HepG2 (cell line): Measurements from ENCODE around the gene RTKN2. TPM values are rescaled to one million over a fixed set of nuclear protein-coding genes. Genes with fewer than 3 reads are reported as not detected.
A peak's percentile ranks its signal among the peaks of the same experiment; 100 is the strongest.

Source experiments
- HOMEZ ChIP-seq: IDR thresholded peaks from 2 replicates; pipeline ENCODE4 v1.6.1; 2016; ENCODE audit warnings: low read depth
- IRF2 ChIP-seq: IDR thresholded peaks from 2 replicates; pipeline ENCODE4 v1.6.1; 2018; ENCODE audit warnings: missing genetic modification reagents, missing compliant biosample characterization
- MED13 ChIP-seq: sonication (generic); formaldehyde crosslinking; IDR thresholded peaks from 2 replicates; pipeline ENCODE4 v1.5.0; 2020; ENCODE audit warnings: missing genetic modification reagents
- NFYC ChIP-seq: IDR thresholded peaks from 2 replicates; pipeline ENCODE4 v1.6.1; 2016; ENCODE audit warnings: missing genetic modification reagents, missing compliant biosample characterization
- PCBP1 ChIP-seq: fragments of 200-400 bp; formaldehyde crosslinking; IDR thresholded peaks from 2 replicates; pipeline ENCODE4 v1.6.1; 2017; ENCODE audit warnings: mild to moderate bottlenecking, low read depth, low read length, borderline replicate concordance
- PHF20 ChIP-seq: sonication (generic); formaldehyde crosslinking; IDR thresholded peaks from 2 replicates; pipeline ENCODE4 v1.5.0; 2020; ENCODE audit warnings: mild to moderate bottlenecking, missing genetic modification reagents
- PHF21A ChIP-seq: sonication (generic); formaldehyde crosslinking; IDR thresholded peaks from 2 replicates; pipeline ENCODE4 v1.5.0; 2020; ENCODE audit warnings: mild to moderate bottlenecking, missing genetic modification reagents
- RXRB ChIP-seq: IDR thresholded peaks from 2 replicates; pipeline ENCODE4 v1.6.1; 2016; ENCODE audit warnings: borderline replicate concordance, missing genetic modification reagents, missing compliant biosample characterization
- SAFB2 ChIP-seq: sonication (generic); formaldehyde crosslinking; IDR thresholded peaks from 2 replicates; pipeline ENCODE4 v1.5.1; 2020; ENCODE audit warnings: missing genetic modification reagents, low read depth, mild to moderate bottlenecking, borderline replicate concordance
- SALL1 ChIP-seq: sonication (generic); formaldehyde crosslinking; IDR thresholded peaks from 2 replicates; pipeline ENCODE4 v1.8.0; 2022; ENCODE audit warnings: mild to moderate bottlenecking, missing genetic modification reagents
- SAP130 ChIP-seq: IDR thresholded peaks from 2 replicates; pipeline ENCODE4 v1.6.1; 2016; ENCODE audit warnings: low read depth
- SMC3 ChIP-seq: IDR thresholded peaks from 2 replicates; pipeline ENCODE4 v1.6.1; 2011; ENCODE audit warnings: low read length, improper control_type of control experiment
- SOX6 ChIP-seq, 2 experiments: fragments of 450-650 bp in 1 of 2; sonication (generic) in 1 of 2; formaldehyde crosslinking in 1 of 2; IDR thresholded peaks; 2 replicates each; pipeline versions ENCODE4 v1.4.0 to v1.6.1; 2017 to 2020; ENCODE audit warnings: antibody characterized with exemption in 1 of 2, mild to moderate bottlenecking in 1 of 2, missing genetic modification reagents in 1 of 2
- SSRP1 ChIP-seq: IDR thresholded peaks from 2 replicates; pipeline ENCODE4 v1.6.1; 2016; ENCODE audit warnings: control low read depth
- THAP11 ChIP-seq: IDR thresholded peaks from 2 replicates; pipeline ENCODE4 v1.6.1; 2016; ENCODE audit warnings: missing biosample characterization, missing genetic modification reagents
- ZMYM4 ChIP-seq: sonication (generic); formaldehyde crosslinking; IDR thresholded peaks from 2 replicates; pipeline ENCODE4 v1.8.1; 2023; ENCODE audit warnings: mild to moderate bottlenecking, missing genetic modification reagents
- ZNF205 ChIP-seq: IDR thresholded peaks from 2 replicates; pipeline ENCODE4 v1.6.1; 2018; ENCODE audit warnings: missing biosample characterization, missing genetic modification reagents
- ZNF234 ChIP-seq: sonication (generic); formaldehyde crosslinking; conservative IDR thresholded peaks from 2 replicates; pipeline ENCODE4 v1.5.1; 2020; ENCODE audit warnings: mild to moderate bottlenecking, missing genetic modification reagents
- ZNF331 ChIP-seq: sonication (generic); formaldehyde crosslinking; IDR thresholded peaks from 2 replicates; pipeline ENCODE4 v1.4.0; 2020; ENCODE audit warnings: missing genetic modification reagents
- ZNF614 ChIP-seq: IDR thresholded peaks from 2 replicates; pipeline ENCODE4 v1.6.1; 2018; ENCODE audit warnings: missing biosample characterization, missing genetic modification reagents, inconsistent platforms, borderline replicate concordance
- polyA plus RNA-seq, 8 experiments: library from polyadenylated mRNA; depleted of rRNA in 3 of 8; stranded (reverse) in 7 of 8; unstranded in 1 of 8; fragments of >200 nt; fragmentation: Illumina TruSeq in 4 of 8; extraction: Trizol in 4 of 8; gene quantifications; 2 replicates each; pipeline versions ENCODE4 v1.2.1 to v1.2.3, GENCODE V29; 2011 to 2016; ENCODE audit warnings: low read depth in 4 of 8, missing spikeins in 1 of 8, mixed read lengths in 1 of 8; ENCODE audit not compliant: insufficient read depth in 1 of 8
- total RNA-seq, 5 experiments: library from RNA; depleted of rRNA; stranded (reverse); fragments of >200 nt; fragmentation: Illumina TruSeq; extraction: Trizol; gene quantifications; 2 replicates each; pipeline ENCODE4 v1.2.3, GENCODE V29; 2016; ENCODE audit warnings: low read depth in 1 of 5
- TF ChIP-seq, protein P1 (sequence below), 2 experiments: fragments of 450-650 bp in 1 of 2; sonication (generic) in 1 of 2; formaldehyde crosslinking; IDR thresholded peaks; 2 replicates each; pipeline versions ENCODE4 v1.5.0 to v1.8.0; 2020 to 2022; ENCODE audit warnings: mild to moderate bottlenecking in 1 of 2, missing genetic modification reagents in 1 of 2
- TF ChIP-seq, protein P2 (sequence below): sonication (generic); formaldehyde crosslinking; IDR thresholded peaks from 2 replicates; pipeline ENCODE4 v1.5.0; 2020; ENCODE audit warnings: mild to moderate bottlenecking, missing genetic modification reagents, moderate library complexity
- TF ChIP-seq, protein P3 (sequence below): sonication (generic); formaldehyde crosslinking; conservative IDR thresholded peaks from 2 replicates; pipeline ENCODE4 v1.8.0; 2022; ENCODE audit warnings: missing genetic modification reagents

RTKN2 gene
- total and polyA plus RNA-seq, 2 of the 13 experiments (the other 11 are each of a cell fraction or from before 2014, with no cell fraction given), result 2.2 to 7.0 TPM

- TF ChIP-seq SAFB2 (no peak), PCBP1 (no peak), IRF2 (CRISPR knock-in tag) (peak; percentile 57; the same call in 1 of the 2 replicates), HOMEZ (0 out of 2 replicates have a peak, but pooled peaks have one; percentile 33), THAP11 (CRISPR knock-in tag) (0 out of 2 replicates have a peak, but pooled peaks have one; percentile 23), ZNF614 (CRISPR knock-in tag) (0 out of 2 replicates have a peak, but pooled peaks have one; percentile 32), ZNF234 (CRISPR knock-in tag) (no peak), PHF20 (CRISPR knock-in tag) (no peak), SOX6 (IDR thresholded peaks at IDR 0.05) (no peak), SOX6 (CRISPR knock-in tag; IDR thresholded peaks at IDR 0.05) (peak; percentile 65), PHF21A (CRISPR knock-in tag) (no peak), SMC3 (peak; percentile 88), SALL1 (CRISPR knock-in tag) (no peak; the same call in 1 of the 2 replicates), ZMYM4 (CRISPR knock-in tag) (peak; percentile 35; the same call in 1 of the 2 replicates), SAP130 (CRISPR knock-in tag) (peak; percentile 31; the same call in 1 of the 2 replicates), ZNF205 (no peak), MED13 (CRISPR knock-in tag) (no peak), SSRP1 (CRISPR knock-in tag) (no peak), NFYC (no peak), ZNF331 (CRISPR knock-in tag) (0 out of 2 replicates have a peak, but pooled peaks have one; percentile 33), RXRB (peak; percentile 48; the same call in 1 of the 2 replicates)
- TF ChIP-seq, protein P1, sequence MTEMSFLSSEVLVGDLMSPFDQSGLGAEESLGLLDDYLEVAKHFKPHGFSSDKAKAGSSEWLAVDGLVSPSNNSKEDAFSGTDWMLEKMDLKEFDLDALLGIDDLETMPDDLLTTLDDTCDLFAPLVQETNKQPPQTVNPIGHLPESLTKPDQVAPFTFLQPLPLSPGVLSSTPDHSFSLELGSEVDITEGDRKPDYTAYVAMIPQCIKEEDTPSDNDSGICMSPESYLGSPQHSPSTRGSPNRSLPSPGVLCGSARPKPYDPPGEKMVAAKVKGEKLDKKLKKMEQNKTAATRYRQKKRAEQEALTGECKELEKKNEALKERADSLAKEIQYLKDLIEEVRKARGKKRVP (CRISPR knock-in tag; IDR thresholded peaks at IDR 0.05), result peak in 1 of 2 experiments; percentile 51; a peak in 1 of 4 replicates
- TF ChIP-seq, protein P2, sequence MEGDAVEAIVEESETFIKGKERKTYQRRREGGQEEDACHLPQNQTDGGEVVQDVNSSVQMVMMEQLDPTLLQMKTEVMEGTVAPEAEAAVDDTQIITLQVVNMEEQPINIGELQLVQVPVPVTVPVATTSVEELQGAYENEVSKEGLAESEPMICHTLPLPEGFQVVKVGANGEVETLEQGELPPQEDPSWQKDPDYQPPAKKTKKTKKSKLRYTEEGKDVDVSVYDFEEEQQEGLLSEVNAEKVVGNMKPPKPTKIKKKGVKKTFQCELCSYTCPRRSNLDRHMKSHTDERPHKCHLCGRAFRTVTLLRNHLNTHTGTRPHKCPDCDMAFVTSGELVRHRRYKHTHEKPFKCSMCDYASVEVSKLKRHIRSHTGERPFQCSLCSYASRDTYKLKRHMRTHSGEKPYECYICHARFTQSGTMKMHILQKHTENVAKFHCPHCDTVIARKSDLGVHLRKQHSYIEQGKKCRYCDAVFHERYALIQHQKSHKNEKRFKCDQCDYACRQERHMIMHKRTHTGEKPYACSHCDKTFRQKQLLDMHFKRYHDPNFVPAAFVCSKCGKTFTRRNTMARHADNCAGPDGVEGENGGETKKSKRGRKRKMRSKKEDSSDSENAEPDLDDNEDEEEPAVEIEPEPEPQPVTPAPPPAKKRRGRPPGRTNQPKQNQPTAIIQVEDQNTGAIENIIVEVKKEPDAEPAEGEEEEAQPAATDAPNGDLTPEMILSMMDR (CRISPR knock-in tag), result peak; percentile 84
- TF ChIP-seq, protein P3, sequence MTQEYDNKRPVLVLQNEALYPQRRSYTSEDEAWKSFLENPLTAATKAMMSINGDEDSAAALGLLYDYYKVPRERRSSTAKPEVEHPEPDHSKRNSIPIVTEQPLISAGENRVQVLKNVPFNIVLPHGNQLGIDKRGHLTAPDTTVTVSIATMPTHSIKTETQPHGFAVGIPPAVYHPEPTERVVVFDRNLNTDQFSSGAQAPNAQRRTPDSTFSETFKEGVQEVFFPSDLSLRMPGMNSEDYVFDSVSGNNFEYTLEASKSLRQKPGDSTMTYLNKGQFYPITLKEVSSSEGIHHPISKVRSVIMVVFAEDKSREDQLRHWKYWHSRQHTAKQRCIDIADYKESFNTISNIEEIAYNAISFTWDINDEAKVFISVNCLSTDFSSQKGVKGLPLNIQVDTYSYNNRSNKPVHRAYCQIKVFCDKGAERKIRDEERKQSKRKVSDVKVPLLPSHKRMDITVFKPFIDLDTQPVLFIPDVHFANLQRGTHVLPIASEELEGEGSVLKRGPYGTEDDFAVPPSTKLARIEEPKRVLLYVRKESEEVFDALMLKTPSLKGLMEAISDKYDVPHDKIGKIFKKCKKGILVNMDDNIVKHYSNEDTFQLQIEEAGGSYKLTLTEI (CRISPR knock-in tag), result no peak
Observed at GRCh38 chr10:62244785-62245467, 23.7 kb downstream of the RTKN2 start (continued).
